Peyer's patch (tissue), 4 donors: ENCODE data around the gene PBRM1.

Experiments
- POLR2A ChIP-seq, 2 donors: fragments of 450-650 bp; IDR thresholded peaks; one replicate each; pipeline ENCODE4 v1.5.1; 2017; ENCODE audit warnings: antibody characterized with exemption in 2 of 2, mild to moderate bottlenecking in 2 of 2, moderate library complexity in 2 of 2
- TF ChIP-seq, protein P1 (sequence below), 6 experiments: fragments of 450-650 bp in 4 of 6; fragments of 200-600 bp in 2 of 6; sonication (generic) in 1 of 6; IDR thresholded peaks; one replicate each; pipeline ENCODE4 v1.5.1; 2017 to 2019; ENCODE audit warnings: antibody characterized with exemption in 6 of 6, mild to moderate bottlenecking in 3 of 6, moderate library complexity in 1 of 6

DNA sequence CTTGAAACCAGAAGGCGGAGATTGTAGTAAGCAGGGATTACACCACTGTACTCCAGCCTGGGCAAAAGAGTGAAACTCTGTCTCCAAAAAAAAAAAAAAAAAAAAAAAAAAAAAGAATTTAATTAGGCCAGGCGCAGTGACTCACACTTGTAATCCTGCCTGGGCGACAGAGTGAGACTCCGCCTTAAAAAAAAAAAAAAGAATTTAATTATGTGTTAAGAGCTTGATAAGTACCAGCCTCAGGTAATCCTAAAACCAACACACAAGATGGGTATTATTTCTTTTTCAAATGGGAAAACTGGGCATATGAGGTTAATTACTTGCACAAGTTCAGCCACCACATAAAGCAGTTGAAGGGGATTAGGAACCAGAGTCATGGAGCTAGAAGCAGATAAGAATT is 49.0 kb downstream of the PBRM1 start:
- TF ChIP-seq, protein P1, sequence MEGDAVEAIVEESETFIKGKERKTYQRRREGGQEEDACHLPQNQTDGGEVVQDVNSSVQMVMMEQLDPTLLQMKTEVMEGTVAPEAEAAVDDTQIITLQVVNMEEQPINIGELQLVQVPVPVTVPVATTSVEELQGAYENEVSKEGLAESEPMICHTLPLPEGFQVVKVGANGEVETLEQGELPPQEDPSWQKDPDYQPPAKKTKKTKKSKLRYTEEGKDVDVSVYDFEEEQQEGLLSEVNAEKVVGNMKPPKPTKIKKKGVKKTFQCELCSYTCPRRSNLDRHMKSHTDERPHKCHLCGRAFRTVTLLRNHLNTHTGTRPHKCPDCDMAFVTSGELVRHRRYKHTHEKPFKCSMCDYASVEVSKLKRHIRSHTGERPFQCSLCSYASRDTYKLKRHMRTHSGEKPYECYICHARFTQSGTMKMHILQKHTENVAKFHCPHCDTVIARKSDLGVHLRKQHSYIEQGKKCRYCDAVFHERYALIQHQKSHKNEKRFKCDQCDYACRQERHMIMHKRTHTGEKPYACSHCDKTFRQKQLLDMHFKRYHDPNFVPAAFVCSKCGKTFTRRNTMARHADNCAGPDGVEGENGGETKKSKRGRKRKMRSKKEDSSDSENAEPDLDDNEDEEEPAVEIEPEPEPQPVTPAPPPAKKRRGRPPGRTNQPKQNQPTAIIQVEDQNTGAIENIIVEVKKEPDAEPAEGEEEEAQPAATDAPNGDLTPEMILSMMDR (IDR thresholded peaks at IDR 0.05): no peak
- no peak for TF ChIP-seq POLR2A (IDR thresholded peaks at IDR 0.05)
